ENCODE data around the gene ANGEL2. TPM values are rescaled to one million over a fixed set of nuclear protein-coding genes. Genes with fewer than 3 reads are reported as not detected.

ANGEL2 gene
- total and polyA plus RNA-seq, 2 of the 13 experiments (the other 11 are each of a cell fraction or from before 2014, with no cell fraction given) = 12.3 to 25.4 TPM

DNA sequence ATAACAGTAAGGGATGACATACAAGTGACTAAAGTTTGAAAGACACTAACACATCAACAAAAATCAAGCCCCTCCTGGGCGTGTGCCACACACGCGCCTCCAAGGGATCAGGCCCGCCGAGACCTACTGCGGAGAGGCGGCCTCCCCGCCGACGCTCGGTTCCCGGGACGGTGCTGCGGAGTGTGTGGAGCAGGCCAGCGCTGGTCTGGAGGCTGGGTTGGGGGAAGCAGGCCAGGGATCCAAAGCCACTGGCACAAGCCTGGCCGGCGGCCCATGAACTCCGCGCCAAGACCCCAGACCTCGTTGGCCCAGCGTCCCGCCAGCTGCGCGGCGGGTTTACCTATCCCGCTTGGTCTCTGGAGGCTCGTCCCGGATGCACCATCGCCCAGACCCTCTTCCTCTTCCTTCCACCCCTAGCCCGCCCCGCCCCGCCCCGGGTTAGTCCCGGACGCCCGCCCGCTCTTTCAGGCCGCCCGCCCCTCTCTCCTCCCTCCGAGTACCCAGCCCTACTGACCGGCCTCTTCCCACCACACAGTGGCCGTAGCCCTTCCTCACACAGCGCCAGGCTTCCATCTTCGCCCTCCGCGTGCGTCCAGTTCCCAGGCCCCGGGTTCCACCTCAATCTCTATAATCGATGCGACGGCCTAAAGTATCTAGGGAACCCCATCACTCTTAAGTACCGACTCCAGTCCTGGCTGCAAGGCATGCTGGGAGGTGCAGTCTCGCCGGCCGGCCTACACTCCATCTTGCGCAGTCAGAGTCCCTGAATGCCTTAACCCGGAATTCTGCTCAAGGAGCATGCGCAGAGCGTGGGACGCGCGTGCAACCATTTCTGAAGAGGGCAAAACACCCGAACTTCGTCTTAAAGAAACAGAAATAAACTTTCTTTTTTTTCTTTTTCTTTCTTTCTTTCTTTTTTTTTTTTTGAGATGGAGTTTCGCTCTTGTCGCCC is at the start of gene ANGEL2 (continued):
- TF ChIP-seq SYNCRIP (IDR thresholded peaks at IDR 0.05; ENCODE audit: insufficient read depth, low read depth, low read length) (no peak), NR2F1 (CRISPR knock-in tag; IDR thresholded peaks at IDR 0.05) (no peak), NFIB (CRISPR knock-in tag; IDR thresholded peaks at IDR 0.05; ENCODE audit: borderline replicate concordance) (no peak), FIP1L1 (IDR thresholded peaks at IDR 0.05; ENCODE audit: borderline replicate concordance, insufficient read depth, low read depth, low read length) (no peak), ZNF678 (CRISPR knock-in tag; IDR thresholded peaks at IDR 0.05) (0 out of 2 replicates have a peak, but pooled peaks have one; percentile 39), IKZF1 (IDR thresholded peaks at IDR 0.05) (no peak), CEBPB (IDR thresholded peaks at IDR 0.05; ENCODE audit: borderline replicate concordance, low read depth, low read length) (peak; percentile 46; the same call in 1 of the 2 replicates), ZNF589 (CRISPR knock-in tag; conservative IDR thresholded peaks at IDR 0.05) (peak; percentile 33; the same call in 1 of the 2 replicates), SCMH1 (CRISPR knock-in tag; IDR thresholded peaks at IDR 0.05; ENCODE audit: borderline replicate concordance) (no peak), ZNF430 (CRISPR knock-in tag; IDR thresholded peaks at IDR 0.05) (no peak), FOXC1 (CRISPR knock-in tag; IDR thresholded peaks at IDR 0.05; ENCODE audit: borderline replicate concordance) (0 out of 2 replicates have a peak, but pooled peaks have one; percentile 44), SRSF1 (optimal IDR thresholded peaks at IDR 0.05; ENCODE audit: low read depth, low read length) (peak; percentile 21), MAF1 (CRISPR knock-in tag; IDR thresholded peaks at IDR 0.05; ENCODE audit: borderline replicate concordance) (0 out of 2 replicates have a peak, but pooled peaks have one; percentile 27), ZBTB7B (CRISPR knock-in tag; IDR thresholded peaks at IDR 0.05) (peak; percentile 66; the same call in 1 of the 2 replicates)
- TF ChIP-seq, protein P1, sequence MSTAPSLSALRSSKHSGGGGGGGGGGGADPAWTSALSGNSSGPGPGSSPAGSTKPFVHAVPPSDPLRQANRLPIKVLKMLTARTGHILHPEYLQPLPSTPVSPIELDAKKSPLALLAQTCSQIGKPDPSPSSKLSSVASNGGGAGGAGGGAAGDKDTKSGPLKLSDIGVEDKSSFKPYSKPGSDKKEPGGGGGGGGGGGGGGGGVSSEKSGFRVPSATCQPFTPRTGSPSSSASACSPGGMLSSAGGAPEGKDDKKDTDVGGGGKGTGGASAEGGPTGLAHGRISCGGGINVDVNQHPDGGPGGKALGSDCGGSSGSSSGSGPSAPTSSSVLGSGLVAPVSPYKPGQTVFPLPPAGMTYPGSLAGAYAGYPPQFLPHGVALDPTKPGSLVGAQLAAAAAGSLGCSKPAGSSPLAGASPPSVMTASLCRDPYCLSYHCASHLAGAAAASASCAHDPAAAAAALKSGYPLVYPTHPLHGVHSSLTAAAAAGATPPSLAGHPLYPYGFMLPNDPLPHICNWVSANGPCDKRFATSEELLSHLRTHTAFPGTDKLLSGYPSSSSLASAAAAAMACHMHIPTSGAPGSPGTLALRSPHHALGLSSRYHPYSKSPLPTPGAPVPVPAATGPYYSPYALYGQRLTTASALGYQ (CRISPR knock-in tag; IDR thresholded peaks at IDR 0.05) = 0 out of 2 replicates have a peak, but pooled peaks have one; percentile 52
- TF ChIP-seq, protein P2, sequence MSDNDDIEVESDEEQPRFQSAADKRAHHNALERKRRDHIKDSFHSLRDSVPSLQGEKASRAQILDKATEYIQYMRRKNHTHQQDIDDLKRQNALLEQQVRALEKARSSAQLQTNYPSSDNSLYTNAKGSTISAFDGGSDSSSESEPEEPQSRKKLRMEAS (IDR thresholded peaks at IDR 0.05) = peak; percentile 68; the same call in 1 of the 2 replicates
- TF ChIP-seq, protein P3, sequence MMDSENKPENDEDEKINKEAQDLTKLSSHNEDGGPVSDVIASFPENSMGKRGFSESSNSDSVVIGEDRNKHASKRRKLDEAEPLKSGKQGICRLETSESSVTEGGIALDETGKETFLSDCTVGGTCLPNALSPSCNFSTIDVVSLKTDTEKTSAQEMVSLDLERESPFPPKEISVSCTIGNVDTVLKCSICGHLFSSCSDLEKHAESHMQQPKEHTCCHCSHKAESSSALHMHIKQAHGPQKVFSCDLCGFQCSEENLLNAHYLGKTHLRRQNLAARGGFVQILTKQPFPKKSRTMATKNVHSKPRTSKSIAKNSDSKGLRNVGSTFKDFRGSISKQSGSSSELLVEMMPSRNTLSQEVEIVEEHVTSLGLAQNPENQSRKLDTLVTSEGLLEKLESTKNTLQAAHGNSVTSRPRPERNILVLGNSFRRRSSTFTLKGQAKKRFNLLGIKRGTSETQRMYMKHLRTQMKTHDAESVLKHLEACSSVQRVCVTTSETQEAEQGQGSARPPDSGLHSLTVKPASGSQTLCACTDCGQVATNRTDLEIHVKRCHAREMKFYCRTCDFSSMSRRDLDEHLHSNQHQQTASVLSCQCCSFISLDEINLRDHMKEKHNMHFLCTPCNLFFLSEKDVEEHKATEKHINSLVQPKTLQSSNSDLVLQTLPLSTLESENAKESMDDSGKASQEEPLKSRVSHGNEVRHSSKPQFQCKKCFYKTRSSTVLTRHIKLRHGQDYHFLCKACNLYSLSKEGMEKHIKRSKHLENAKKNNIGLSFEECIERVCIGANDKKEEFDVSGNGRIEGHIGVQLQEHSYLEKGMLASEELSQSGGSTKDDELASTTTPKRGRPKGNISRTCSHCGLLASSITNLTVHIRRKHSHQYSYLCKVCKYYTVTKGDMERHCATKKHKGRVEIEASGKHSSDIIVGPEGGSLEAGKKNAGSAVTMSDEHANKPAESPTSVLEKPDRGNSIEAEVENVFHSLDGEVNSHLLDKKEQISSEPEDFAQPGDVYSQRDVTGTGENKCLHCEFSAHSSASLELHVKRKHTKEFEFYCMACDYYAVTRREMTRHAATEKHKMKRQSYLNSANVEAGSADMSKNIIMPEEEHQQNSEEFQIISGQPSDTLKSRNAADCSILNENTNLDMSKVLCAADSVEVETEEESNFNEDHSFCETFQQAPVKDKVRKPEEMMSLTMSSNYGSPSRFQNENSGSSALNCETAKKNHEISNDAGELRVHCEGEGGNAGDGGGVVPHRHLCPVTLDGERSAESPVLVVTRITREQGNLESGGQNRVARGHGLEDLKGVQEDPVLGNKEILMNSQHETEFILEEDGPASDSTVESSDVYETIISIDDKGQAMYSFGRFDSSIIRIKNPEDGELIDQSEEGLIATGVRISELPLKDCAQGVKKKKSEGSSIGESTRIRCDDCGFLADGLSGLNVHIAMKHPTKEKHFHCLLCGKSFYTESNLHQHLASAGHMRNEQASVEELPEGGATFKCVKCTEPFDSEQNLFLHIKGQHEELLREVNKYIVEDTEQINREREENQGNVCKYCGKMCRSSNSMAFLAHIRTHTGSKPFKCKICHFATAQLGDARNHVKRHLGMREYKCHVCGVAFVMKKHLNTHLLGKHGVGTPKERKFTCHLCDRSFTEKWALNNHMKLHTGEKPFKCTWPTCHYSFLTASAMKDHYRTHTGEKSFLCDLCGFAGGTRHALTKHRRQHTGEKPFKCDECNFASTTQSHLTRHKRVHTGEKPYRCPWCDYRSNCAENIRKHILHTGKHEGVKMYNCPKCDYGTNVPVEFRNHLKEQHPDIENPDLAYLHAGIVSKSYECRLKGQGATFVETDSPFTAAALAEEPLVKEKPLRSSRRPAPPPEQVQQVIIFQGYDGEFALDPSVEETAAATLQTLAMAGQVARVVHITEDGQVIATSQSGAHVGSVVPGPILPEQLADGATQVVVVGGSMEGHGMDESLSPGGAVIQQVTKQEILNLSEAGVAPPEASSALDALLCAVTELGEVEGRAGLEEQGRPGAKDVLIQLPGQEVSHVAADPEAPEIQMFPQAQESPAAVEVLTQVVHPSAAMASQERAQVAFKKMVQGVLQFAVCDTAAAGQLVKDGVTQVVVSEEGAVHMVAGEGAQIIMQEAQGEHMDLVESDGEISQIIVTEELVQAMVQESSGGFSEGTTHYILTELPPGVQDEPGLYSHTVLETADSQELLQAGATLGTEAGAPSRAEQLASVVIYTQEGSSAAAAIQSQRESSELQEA (CRISPR knock-in tag; IDR thresholded peaks at IDR 0.05; ENCODE audit: not compliant biosample characterization) = peak; percentile 55

All from HepG2 (cell line).